Inferior parietal cortex (tissue), 1 donor: ENCODE data around the gene GNG11.
"Not testable (repeated sequence)": the region's sequence is repeated elsewhere in the genome, so short reads cannot be mapped to it uniquely, and the experiment has no call there.

Source experiments
- DNase-seq: peaks from one replicate; pipeline ENCODE4 v3.0.0-alpha.2; 2016; ENCODE audit errors: extremely low spot score

The GNG11 gene

DNA sequence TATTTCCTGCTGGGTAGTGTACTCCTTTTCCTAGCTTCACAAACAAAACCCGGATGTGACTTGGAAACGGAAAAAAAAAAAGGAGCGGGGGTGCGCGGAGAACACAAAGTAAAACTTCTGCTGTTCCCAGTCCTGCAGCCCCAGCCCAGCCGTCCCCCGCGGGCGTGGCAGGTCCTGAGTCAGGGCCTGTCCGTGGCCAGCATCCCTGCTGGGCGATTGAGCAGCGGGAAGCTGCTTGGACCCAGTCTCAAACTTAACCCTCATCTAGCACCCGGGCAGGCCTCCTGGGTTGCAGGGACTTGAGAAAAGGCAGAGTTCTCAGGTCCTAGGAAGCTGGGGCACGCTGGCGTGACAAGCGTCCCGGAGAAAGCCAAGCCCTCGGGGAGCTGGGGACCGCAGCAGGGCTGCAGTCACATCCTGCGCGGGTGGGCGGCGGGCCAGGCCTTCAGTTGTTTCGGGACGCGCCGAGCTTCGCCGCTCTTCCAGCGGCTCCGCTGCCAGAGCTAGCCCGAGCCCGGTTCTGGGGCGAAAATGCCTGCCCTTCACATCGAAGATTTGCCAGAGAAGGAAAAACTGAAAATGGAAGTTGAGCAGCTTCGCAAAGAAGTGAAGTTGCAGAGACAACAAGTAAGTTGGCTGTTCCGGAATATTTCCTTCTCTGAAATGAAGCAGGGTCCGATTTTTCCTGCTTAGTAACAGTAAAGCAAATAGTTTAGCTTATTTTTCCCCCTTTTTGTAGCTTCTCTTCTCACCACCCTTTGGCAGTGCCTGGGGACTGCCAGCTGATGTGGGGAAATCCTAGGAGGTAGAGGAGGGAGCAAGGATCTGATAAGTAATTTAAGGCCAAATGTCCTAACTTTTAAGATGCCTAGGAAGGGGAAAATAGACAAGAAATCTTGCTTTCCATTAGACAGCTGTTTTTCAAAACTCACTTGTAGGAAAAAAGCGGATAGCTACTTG is at the start of gene GNG11:
Gene GNG11, plus strand, starts transcription at position 129 of the 960 bp plus-strand sequence. Its CDS starts 403 bp downstream, at position 532.
- DNase-seq: peak; percentile 18

DNA sequence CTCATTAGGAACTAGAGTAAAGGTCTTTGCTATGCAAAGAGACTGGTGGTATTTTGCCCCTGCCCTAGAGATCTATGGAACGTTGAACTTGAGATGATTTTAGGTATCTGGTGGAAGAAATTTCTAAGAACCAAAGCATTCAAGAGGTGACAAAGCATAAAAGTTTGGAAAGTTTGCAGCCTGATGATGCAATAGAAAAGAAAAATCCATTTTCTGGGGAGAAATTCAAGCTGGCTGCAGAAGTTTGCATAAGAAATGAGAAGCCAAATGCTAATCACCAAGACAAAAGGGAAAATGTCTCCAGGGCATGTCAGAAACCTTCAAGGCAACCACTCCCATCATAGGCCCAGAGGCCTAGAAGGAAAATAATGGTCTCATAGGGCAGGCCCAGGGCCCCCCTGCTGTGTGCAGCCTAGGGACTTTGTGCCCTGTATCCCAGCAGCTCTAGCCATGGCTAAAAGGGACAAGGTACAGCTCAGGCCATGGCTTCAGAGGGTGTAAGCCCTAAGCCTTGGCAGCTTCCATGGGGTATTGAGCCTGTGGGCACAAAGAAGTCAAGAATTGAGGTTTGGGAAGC is 47.4 kb upstream of the GNG11 start:
- no peak for DNase-seq

DNA sequence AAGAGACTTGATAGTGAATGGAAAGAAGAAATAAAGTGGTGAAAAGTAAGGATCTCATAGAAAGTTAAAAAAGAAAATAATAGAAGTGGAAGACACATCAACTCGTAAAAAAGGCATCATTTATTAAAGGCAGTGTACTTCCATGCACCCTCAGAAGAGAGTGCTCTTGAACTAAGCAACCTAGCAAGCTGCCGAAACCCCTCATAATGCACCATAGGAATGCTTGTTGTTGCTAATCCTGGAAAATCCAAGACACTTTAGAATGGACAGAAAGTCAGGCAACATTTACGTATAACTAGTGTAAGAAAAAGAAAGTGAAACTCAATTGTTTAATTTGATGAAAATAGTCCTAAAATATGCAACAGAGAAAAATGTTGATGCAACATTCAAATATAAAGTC is 43.8 kb upstream of the GNG11 start:
- no peak for DNase-seq

DNA sequence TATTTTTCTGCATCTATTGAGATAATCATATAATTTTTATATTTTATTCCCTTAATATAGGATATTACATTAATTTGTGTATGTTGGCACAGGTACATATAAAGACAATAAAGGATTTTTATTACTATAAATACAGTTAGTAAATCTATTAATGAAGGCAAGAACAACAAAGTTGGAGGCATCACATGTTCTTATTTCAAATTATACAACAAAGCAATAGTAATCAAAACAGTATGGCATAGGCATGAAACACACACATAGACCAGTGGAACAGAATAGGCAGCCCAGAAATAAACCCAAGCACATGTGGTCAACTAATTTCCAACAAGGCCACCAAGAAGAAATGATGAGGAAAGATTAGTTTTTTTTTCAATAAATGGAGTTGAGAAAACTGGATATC is 42.2 kb upstream of the GNG11 start:
- no peak for DNase-seq

DNA sequence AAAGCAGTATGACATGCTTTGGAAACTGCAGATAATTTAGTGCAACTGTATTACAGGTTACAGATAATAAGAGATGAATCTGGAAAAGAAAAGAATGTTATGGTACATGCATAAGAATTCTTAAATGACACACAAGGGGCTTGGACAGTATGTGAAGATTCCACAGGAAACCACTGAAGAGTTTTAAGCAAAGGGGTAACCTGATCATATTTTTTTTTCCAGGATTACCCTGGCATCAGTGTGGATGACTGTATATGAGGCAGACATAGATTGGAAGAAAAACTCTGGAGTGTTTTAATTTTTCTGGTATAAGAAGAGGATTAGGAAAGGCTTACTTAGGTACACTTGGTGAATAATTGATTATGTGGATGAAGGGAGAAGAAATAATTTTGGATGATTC is 39.1 kb upstream of the GNG11 start:
- DNase-seq: no peak

DNA sequence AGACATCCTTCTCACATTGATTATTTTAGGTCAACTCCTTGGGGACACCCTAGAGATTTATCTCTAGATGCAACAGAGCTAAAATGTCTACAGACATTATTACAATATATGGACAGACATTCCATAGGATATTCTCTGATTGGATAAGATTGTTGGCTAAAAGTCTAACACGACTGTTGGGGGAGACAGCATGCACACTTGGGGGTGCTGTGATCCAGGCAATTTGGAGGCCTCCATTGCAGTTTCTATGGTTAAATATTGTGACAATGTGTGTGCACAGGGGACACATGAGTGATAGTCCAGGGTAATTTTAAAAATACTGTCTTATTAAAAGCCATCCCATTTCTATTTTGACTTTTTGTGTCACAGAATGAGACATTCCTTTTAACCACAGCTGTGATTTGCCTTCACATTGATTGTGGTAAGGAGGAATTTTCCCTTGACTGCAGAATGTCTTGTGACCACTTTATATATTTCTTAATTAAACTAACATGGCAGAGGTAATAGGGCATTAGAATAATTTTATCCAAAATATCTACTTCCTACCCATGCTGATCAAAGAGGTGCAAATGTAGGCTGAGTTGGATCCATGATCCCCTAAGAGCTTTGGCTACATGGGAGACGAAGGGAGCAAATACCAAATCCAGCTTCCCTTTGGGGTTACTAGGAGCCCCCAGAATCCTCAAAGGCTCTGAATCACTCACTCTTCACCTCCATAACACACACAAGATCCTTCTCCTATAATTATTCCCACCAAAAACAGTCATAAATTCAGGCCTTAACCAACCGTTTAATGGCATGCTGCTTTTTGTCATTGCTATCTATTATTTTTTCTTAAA is 38.2 kb upstream of the GNG11 start:
- no peak for DNase-seq

DNA sequence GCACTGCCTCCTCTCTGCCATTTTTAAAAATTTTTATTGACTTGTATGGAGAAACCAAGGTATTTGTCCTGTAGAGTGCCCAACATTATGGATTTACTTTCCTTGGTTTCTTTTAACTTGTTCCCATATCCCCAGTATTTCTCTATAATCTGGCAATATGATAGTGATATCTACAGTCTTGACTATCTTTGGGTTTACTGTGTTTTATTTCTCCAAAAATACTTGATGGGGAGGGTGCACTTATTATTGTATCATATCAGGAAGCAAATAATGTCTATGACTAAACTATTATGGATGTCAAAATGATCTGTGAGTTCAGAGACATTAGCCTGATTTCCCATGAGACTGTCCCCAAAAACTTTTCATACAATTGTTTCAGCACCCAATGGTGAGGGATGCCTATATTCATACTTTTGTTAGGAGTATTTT is 37.6 kb upstream of the GNG11 start:
- no peak for DNase-seq

DNA sequence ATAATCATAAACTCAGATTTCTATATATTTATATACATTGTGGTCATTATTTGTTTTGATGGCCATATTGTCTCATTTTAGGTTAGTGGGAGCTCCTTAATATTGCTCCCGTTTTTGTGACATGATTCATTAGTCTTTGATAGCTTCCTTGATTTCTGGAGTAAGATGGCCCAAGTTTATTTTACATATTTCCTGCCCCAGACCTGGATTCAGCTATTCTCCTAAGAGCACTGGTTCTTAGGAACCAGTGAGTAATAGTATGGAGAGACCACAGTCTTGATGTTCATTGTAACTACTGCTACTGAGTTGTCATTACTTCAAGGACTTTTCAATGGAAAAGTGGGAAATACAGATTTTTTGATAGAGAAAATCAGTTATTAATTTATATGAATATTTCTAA is 37.0 kb upstream of the GNG11 start:
- no peak for DNase-seq

DNA sequence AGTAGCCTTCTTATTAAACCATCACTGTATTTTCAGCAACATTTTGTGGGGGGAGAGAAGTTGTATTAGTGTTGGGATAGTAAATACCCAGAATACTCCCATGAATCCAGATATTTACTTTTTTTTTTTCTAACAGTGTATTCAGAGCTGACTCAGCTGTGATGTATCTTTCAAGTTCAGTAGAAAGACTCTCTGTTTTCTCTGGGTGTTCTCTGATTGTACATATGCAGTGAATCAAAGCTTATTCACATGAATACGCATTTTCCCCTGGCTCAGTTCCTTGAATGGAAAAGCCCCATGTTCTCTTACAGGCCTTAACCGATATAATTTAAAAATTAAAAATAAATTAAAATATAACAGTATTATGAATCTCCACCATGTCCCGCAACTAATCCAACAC is 32.3 kb upstream of the GNG11 start:
- DNase-seq: no peak

DNA sequence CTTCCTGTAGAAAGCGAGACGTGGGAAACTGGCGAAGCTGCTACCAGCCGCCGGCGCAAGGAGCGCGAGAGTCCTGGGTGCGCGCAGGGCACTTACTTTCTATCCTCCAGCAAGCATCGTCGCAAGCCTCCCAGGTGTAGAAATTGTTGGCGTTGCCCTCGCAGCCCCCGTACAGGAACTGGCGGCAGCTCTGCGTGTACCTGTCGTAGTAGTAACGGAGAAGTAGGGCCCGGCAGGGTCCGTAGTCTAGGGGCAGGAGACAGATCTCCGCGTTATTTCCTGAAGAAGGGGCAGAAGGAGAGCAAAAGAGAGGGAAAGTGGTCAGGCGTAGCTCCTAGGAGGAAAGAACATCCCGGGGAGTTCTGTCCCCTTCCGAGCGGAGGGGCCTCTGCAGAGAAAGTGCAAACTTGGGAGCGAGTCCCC is 31.5 kb upstream of the GNG11 start:
- DNase-seq: no peak

DNA sequence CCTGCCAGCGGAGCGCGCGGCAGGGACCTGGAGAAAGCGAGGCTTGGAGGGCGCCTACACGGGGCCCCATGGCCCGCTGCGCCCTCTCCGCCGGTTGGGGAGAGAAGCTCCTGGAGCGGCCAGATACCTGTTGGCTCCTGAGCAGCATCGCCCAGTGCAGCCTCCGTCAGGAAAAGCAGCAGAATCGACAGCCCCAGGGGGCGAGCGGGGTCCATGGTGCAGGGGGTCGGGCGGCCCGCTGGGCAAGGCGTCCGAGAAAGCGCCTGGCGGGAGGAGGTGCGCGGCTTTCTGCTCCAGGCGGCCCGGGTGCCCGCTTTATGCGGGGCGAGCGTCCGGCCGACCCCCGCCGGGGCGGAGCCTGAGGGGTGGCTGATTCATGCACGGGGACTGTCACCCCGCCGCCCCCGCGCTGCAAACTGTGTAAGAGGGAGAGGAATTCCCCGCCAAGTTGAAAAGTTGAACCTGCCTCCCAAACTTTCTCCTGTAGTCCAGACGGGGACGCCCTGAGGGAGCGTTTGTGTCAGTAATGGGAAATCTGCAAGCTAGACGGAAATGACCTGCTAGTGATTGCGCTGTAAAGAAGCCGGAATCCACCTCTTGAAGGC is 31.0 kb upstream of the GNG11 start, which contains the start of gene TFPI2:
Gene TFPI2, minus strand, starts transcription at position 290 of the 605 bp plus-strand sequence. Its CDS starts 75 bp downstream, at position 215.
- DNase-seq: no peak

DNA sequence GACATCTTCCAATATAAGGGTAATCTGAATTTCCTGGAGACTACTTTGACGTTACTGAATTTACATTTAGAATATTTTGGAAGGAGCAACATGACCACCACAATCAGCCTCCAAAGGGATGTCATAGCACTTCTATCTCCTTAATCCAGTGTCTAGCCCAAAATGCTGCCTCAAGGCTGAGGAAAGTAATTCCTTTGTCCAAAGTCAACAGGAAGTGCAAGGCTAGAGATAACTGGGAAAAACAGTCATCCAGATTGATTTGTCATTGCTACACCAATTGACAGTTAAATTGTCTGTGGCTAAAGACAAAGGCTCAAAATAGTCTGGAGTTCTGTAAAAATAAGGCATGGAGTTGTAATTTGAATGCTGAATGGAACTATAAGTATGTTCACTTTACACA is 27.1 kb upstream of the GNG11 start:
- no peak for DNase-seq

DNA sequence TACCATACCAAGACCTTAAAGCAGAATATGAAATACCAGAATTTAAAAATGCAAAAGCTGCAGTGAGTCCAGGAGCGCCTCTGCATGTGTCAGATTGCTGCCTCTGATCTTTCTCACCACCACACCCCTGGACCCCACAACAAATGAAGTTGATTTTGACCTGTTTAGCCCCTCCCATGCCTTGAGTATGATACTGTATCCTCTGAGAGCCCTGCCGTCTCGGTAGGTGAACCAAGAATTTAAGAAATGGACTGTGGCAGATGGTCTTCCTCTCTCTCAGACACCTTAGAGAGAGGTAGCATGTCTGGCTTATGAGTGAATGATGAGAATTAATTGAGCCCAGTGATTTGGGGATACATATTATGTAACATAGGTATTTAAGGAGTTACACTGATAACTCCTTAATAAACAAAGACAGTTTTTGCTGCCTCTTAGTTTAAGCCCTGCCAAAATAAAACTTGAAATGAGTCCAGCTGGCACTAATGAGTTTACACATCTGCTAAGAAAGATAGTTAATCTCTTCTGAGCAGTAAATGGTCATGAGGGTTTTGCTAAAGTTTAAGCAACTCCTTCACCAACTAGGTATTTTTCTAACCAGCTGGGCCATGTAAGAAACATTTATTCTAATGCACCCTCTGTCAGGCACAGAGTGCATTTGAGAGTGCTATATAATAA is 26.4 kb upstream of the GNG11 start:
- no peak for DNase-seq

DNA sequence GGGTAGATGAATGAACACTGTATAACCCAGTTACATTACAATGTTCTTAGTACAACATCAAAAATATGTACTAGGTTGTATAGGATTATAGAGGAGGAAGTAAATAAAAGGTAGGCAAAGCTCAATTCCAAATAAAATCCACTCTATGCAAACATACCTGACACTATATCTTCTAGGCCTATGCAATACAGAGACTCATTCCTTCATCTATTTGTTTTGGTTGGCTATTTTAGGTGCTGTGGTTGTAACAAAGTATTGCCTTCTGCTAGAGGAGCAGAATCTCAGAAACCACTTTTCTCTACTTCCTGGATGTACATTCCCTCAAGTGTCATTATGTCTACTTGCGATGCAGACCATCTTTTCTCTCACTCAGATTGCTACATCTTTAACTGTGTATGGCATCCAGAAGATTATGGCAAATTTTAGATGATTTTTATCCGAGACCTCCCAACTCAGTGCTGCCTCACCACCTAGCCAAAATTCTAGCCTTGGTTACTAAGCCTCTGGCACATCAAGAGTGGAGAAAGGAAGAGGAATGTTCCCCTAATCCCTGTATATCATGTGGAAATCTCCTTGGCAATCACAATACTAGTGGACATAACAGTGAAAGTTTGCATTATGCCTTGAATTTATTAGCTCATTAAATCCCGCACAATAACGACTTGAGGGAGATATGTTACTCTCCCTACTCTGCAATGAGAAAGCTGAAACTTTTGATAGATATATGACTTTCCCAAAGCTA is 25.5 kb upstream of the GNG11 start:
- no peak for DNase-seq

DNA sequence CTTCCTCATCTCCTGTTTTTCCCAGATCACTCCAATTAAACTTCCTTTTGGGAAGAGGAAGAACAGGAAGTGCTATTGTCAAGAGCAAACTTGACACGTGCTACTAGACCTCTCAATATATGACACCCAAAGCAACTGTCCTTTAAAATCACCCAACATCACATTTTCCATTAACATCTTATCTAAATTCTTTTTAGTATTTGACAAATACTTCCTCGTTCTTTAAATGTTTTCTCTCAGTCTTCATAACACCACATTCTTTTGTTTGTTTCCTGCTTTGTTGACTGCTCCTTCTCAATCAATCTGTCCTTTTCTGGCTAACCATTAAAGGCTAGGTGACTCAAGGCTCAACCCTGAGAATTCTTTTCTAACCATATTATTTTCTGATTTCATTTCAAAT is 23.9 kb upstream of the GNG11 start:
- no peak for DNase-seq

DNA sequence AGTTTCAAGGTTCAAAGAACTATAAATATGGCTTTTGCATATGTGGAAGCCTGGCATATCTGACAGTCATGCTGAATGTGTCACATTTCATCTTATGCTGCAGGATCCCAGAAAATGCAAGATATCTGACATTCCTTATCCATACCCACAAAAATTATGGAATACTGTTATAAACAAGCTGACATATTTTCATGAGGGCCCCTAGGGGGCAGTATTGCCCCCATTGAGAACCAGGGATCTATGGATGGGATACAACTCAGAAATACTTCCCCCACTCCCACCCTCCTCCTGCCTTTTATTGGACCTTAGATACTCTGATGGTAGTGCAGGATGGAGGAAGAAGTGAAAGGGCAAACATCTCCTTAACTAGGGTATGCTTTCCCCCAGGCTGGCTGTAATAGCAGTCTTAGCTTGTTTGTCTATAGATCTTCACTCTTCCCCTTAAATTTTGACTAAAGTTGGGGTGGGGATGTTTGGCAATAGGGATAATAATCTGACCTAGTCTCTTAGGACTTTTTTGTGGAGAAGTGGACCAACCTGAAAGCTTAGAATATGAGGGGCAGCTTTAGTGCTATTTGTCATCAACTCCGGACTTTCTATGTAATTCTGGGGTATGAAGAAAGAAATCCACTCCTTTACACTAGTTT is 18.6 kb upstream of the GNG11 start:
- no peak for DNase-seq

DNA sequence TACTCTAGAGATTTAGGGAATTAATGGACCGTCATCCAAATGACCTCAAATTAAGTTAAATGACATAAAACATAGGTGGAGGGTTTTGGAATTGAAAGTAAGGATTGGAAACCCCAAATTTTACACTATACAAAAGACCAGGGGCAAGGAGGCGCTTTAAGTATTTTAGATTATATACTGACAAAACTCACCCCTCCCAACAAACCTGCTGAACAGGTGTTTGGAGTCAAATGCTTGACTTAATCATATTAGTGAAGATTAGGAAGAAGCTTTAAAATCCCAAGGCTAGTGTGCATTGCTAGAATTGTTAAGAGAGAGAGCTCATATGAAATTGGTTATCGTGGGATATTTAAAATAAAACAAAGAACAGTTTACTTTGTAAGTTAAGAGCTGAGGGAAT is 15.3 kb upstream of the GNG11 start, which contains the start of gene GNGT1:
Gene GNGT1, plus strand, starts transcription at position 301 of the 400 bp plus-strand sequence. CDS start 180 bp downstream, outside the sequence.
- DNase-seq: no peak

DNA sequence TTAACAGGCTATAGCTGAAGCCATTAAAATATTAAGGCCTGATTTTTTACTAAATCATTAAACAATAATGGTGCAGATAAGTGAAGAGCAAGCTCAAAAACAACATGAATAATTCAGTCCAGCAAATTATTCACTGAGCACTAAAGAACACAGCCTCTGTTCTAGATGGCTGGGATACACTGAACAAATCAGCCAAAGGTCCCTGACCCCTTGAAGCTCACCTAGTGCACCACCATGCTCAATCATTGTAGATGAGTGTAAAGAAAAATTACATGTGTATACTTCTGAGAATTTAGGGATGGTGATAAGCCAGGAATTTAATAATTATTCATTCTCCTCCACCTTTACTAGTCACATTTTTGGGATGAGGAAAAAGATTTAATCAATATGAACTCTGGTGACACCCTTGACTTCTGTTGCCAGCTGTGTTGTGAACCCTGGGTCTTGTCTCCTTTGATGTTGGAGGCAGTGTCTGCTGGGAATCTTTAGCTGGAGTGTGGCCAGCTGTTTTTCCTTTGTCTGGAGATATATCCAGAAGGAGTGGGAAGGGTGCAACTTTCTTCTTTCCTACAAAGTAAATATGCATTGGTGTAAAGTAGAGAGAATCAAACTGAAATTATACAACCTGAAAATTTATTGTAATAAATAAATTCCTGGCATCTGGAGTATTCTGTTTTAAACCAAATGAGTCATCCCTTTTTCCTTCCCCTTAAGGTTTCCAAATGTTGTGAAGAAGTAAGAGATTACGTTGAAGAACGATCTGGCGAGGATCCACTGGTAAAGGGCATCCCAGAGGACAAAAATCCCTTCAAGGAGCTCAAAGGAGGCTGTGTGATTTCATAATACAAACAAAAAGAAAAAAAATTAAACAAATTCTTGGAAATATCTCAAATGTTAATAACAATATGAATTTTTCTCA is 11.2 kb upstream of the GNG11 start:
- DNase-seq: no peak

DNA sequence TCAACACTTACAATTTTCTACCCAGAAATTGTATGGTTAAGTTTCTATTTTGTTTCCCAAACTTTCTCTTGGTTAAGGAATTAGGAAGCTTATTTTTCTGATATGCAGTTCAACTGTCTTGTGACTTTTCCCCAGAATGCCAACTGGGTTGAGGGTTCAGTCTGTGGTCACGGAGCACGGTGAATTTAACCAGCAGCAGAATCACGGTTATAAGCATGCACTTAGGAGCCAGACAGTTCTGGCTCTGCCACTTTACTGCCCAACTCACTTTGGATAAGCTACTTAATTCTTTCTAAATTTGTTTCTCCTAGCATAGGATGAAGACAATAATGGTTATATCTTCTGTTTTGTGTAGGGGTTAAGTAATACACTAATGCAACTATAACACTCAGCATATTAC is 10.3 kb upstream of the GNG11 start:
- DNase-seq: not testable (repeated sequence)
